Measurements from ENCODE around the gene PIK3R6.

PIK3R6 gene

GRCh38 chr17:8849311-8850041 is 18.0 kb downstream of the PIK3R6 start:
- DNase-seq = no peak

GRCh38 chr17:8847891-8848290 is 19.6 kb downstream of the PIK3R6 start:
- DNase-seq = no peak

GRCh38 chr17:8846768-8847211 is 20.7 kb downstream of the PIK3R6 start:
- DNase-seq = no peak

GRCh38 chr17:8844229-8845218 is 22.9 kb downstream of the PIK3R6 start:
- DNase-seq = no peak

- no peak for DNase-seq
Observed at GRCh38 chr17:8843344-8843743, 24.1 kb downstream of the PIK3R6 start.

GRCh38 chr17:8841844-8842243 is 25.6 kb downstream of the PIK3R6 start:
- DNase-seq = no peak

- no peak for DNase-seq
Observed at GRCh38 chr17:8839410-8839935, 28.0 kb downstream of the PIK3R6 start.

GRCh38 chr17:8838551-8839095 is 28.9 kb downstream of the PIK3R6 start:
- no peak for DNase-seq

- no peak for DNase-seq
Observed at GRCh38 chr17:8837563-8838075, 29.9 kb downstream of the PIK3R6 start.

- no peak for DNase-seq
Observed at GRCh38 chr17:8836821-8837562, 30.5 kb downstream of the PIK3R6 start.

GRCh38 chr17:8835631-8836364 is 31.7 kb downstream of the PIK3R6 start:
- DNase-seq = no peak

GRCh38 chr17:8835106-8835505 is 32.4 kb downstream of the PIK3R6 start:
- DNase-seq = no peak

GRCh38 chr17:8832711-8833352 is 34.6 kb downstream of the PIK3R6 start:
- no peak for DNase-seq

- no peak for DNase-seq
Observed at GRCh38 chr17:8831234-8831849, 36.1 kb downstream of the PIK3R6 start.

GRCh38 chr17:8830141-8830540 is 37.3 kb downstream of the PIK3R6 start:
- DNase-seq = no peak

- no peak for DNase-seq
Observed at GRCh38 chr17:8829036-8829941, 38.2 kb downstream of the PIK3R6 start.

GRCh38 chr17:8828517-8828875 is 39.0 kb downstream of the PIK3R6 start:
- no peak for DNase-seq

GRCh38 chr17:8826808-8827435 is 40.6 kb downstream of the PIK3R6 start:
- no peak for DNase-seq

GRCh38 chr17:8825802-8826201 is 41.7 kb downstream of the PIK3R6 start:
- no peak for DNase-seq
